RPMI7951 (cell line): ENCODE results near the gene AFF4. TPM values are rescaled to one million over a fixed set of nuclear protein-coding genes. Genes with fewer than 3 reads are reported as not detected.

Source experiments
- DNase-seq: peaks from one replicate; pipeline ENCODE4 v3.0.0-alpha.2; 2012; ENCODE audit warnings: low read depth
- total RNA-seq: library from RNA; depleted of rRNA; stranded (reverse); fragments of >200 nt; shearing (Covaris generic); gene quantifications from 2 replicates; pipeline ENCODE4 v1.2.3, GENCODE V29; 2014

Gene AFF4
- total RNA-seq, 1 experiment from 2014 or later, result 27.4 TPM

GRCh38 chr5:132853790-132854189 lies 109.6 kb downstream of the AFF4 start:
- no peak for DNase-seq

GRCh38 chr5:132853323-132853722 lies 110.1 kb downstream of the AFF4 start:
- no peak for DNase-seq

GRCh38 chr5:132850066-132850465 lies 113.4 kb downstream of the AFF4 start:
- peak; percentile 24 for DNase-seq

- no peak for DNase-seq
These were observed 114.1 kb downstream of the AFF4 start for GRCh38 chr5:132849347-132849746.

GRCh38 chr5:132848270-132848669 lies 115.2 kb downstream of the AFF4 start:
- no peak for DNase-seq

GRCh38 chr5:132841305-132841704 lies 122.1 kb downstream of the AFF4 start:
- DNase-seq, result peak; percentile 89

GRCh38 chr5:132840896-132841295 lies 122.5 kb downstream of the AFF4 start:
- no peak for DNase-seq

- DNase-seq, result no peak
These were observed 123.1 kb downstream of the AFF4 start for GRCh38 chr5:132840313-132840712.

GRCh38 chr5:132839426-132840301 lies 123.8 kb downstream of the AFF4 start:
- DNase-seq, result peak; percentile 53

GRCh38 chr5:132838516-132839282 lies 124.7 kb downstream of the AFF4 start:
- no peak for DNase-seq

GRCh38 chr5:132837868-132838267 lies 125.6 kb downstream of the AFF4 start:
- peak; percentile 7 for DNase-seq

GRCh38 chr5:132836852-132837251 lies 126.6 kb downstream of the AFF4 start:
- DNase-seq, result no peak

- DNase-seq, result no peak
These were observed 129.4 kb downstream of the AFF4 start for GRCh38 chr5:132834057-132834456.

GRCh38 chr5:132832612-132833011 lies 130.8 kb downstream of the AFF4 start:
- no peak for DNase-seq

GRCh38 chr5:132831095-132831860 lies 132.2 kb downstream of the AFF4 start:
- DNase-seq, result no peak

- peak; percentile 67 for DNase-seq
These were observed 132.9 kb downstream of the AFF4 start, which contains the start of gene SHROOM1 for GRCh38 chr5:132830436-132831094. TSS of gene SHROOM1 (minus strand) at chr5:132830647. CDS start at chr5:132826140, 4,507 bp downstream.

GRCh38 chr5:132829742-132830435 lies 133.5 kb downstream of the AFF4 start:
- DNase-seq, result peak; percentile 65

- DNase-seq, result no peak
These were observed 134.5 kb downstream of the AFF4 start for GRCh38 chr5:132828846-132829494.

GRCh38 chr5:132827943-132828673 lies 135.3 kb downstream of the AFF4 start:
- no peak for DNase-seq
